ACHN (cell line): ENCODE data around the gene PSMC3.
"Not testable (repeated sequence)": the region's sequence is repeated elsewhere in the genome, so short reads cannot be mapped to it uniquely, and the experiment has no call there.

ENCODE experiments used
- DNase-seq: peaks from one replicate; pipeline ENCODE4 v3.0.0-alpha.2; 2015
- in situ Hi-C: cut with HindIII; loops from 2 replicates; pipeline ENCODE4 v1.10.0; 2017; ENCODE audit warnings: low sequenced_read_pairs, low pct_ligation_motif_present, low pct_unique_long_range_greater_than_20kb

Gene PSMC3

GRCh38 chr11:47426062-47426956 is at the start of gene PSMC3:
TSS of gene PSMC3 (minus strand) at chr11:47426439. CDS start at chr11:47426279, 160 bp downstream.
- in situ Hi-C loops: no loop called here
- DNase-seq: peak; percentile 95

- no peak for DNase-seq
- in situ Hi-C loops: no loop called here
These were observed 44.4 kb upstream of the PSMC3 start for GRCh38 chr11:47470671-47471070.

GRCh38 chr11:47469361-47470179 is 43.3 kb upstream of the PSMC3 start:
- in situ Hi-C loops: no loop called here

GRCh38 chr11:47468598-47469214 is 42.5 kb upstream of the PSMC3 start:
- in situ Hi-C loops: no loop called here
- no peak for DNase-seq

More at GRCh38 chr11:47469361-47470179, 43.3 kb upstream of the PSMC3 start:
- DNase-seq: no peak

- no peak for DNase-seq
These were observed 41.1 kb upstream of the PSMC3 start for GRCh38 chr11:47467357-47467756.

GRCh38 chr11:47466701-47467250 is 40.5 kb upstream of the PSMC3 start:
- in situ Hi-C loops: no loop called here
- DNase-seq: no peak

More at GRCh38 chr11:47467357-47467756, 41.1 kb upstream of the PSMC3 start:
- in situ Hi-C loops: no loop called here

GRCh38 chr11:47466201-47466600 is 40.0 kb upstream of the PSMC3 start:
- DNase-seq: no peak
- in situ Hi-C loops: no loop called here

GRCh38 chr11:47464483-47464882 is 38.2 kb upstream of the PSMC3 start:
- DNase-seq: no peak
- in situ Hi-C loops: no loop called here

GRCh38 chr11:47461876-47462275 is 35.6 kb upstream of the PSMC3 start:
- no peak for DNase-seq
- in situ Hi-C loops: no loop called here

- in situ Hi-C loops: no loop called here
- no peak for DNase-seq
These were observed 34.5 kb upstream of the PSMC3 start for GRCh38 chr11:47460571-47461235.

- in situ Hi-C loops: not testable (repeated sequence)
- DNase-seq: peak; percentile 78
These were observed 28.0 kb upstream of the PSMC3 start for GRCh38 chr11:47454258-47454671.

GRCh38 chr11:47453365-47453764 is 27.1 kb upstream of the PSMC3 start:
- DNase-seq: no peak
- in situ Hi-C loops: no loop called here

GRCh38 chr11:47451990-47452389 is 25.8 kb upstream of the PSMC3 start:
- DNase-seq: no peak
- in situ Hi-C loops: no loop called here

- no peak for DNase-seq
- in situ Hi-C loops: no loop called here
These were observed 25.2 kb upstream of the PSMC3 start for GRCh38 chr11:47451436-47451835.

GRCh38 chr11:47449541-47449940 is 23.3 kb upstream of the PSMC3 start:
- DNase-seq: no peak
- in situ Hi-C loops: no loop called here

GRCh38 chr11:47448566-47449427 is 22.6 kb upstream of the PSMC3 start, which contains the start of gene RAPSN:
TSS of gene RAPSN (minus strand) at chr11:47449136. CDS start at chr11:47448964, 172 bp downstream.
- no peak for DNase-seq
- in situ Hi-C loops: no loop called here

GRCh38 chr11:47447906-47448305 is 21.7 kb upstream of the PSMC3 start:
- DNase-seq: no peak
- in situ Hi-C loops: no loop called here
